HepG2 (cell line): ENCODE data around the gene NFIL3. TPM values are rescaled to one million over a fixed set of nuclear protein-coding genes. Genes with fewer than 3 reads are reported as not detected.

ENCODE experiments used
- ELF1 ChIP-seq: sonication (generic); formaldehyde crosslinking; IDR thresholded peaks from 2 replicates; pipeline ENCODE4 v1.4.0; 2020; ENCODE audit warnings: missing genetic modification reagents
- ESRRA ChIP-seq: sonication (generic); formaldehyde crosslinking; IDR thresholded peaks from 2 replicates; pipeline ENCODE4 v1.5.1; 2020; ENCODE audit warnings: mild to moderate bottlenecking, low read depth, missing genetic modification reagents
- FOSL1 ChIP-seq: sonication (generic); formaldehyde crosslinking; IDR thresholded peaks from 2 replicates; pipeline ENCODE4 v1.9.0; 2021; ENCODE audit warnings: missing genetic modification reagents, borderline replicate concordance
- FOXM1 ChIP-seq: sonication (generic); formaldehyde crosslinking; IDR thresholded peaks from 2 replicates; pipeline ENCODE4 v1.5.0; 2020; ENCODE audit warnings: missing genetic modification reagents
- FOXP1 ChIP-seq, 2 experiments: fragments of 450-650 bp in 1 of 2; IDR thresholded peaks; 2 replicates each; pipeline ENCODE4 v1.6.1; 2017 to 2018; ENCODE audit warnings: antibody characterized with exemption in 1 of 2
- IRX3 ChIP-seq: sonication (generic); formaldehyde crosslinking; IDR thresholded peaks from 2 replicates; pipeline ENCODE4 v1.8.1; 2023; ENCODE audit warnings: mild to moderate bottlenecking, low read depth, missing genetic modification reagents, borderline replicate concordance
- JUNB ChIP-seq: sonication (generic); formaldehyde crosslinking; IDR thresholded peaks from 2 replicates; pipeline ENCODE4 v1.8.0; 2022; ENCODE audit warnings: missing genetic modification reagents, mild to moderate bottlenecking, borderline replicate concordance
- PITX1 ChIP-seq: sonication (generic); formaldehyde crosslinking; IDR thresholded peaks from 2 replicates; pipeline ENCODE4 v1.5.1; 2020; ENCODE audit warnings: mild to moderate bottlenecking, missing genetic modification reagents
- PRMT3 ChIP-seq: sonication (generic); formaldehyde crosslinking; IDR thresholded peaks from 2 replicates; pipeline ENCODE4 v1.8.1; 2022; ENCODE audit warnings: low read depth, mild to moderate bottlenecking, moderate library complexity, missing genetic modification reagents, borderline replicate concordance
- RAD51 ChIP-seq: fragments of 450-650 bp; IDR thresholded peaks from 2 replicates; pipeline ENCODE4 v1.6.1; 2016; ENCODE audit warnings: borderline replicate concordance
- RBFOX2 ChIP-seq: fragments of 200-400 bp; formaldehyde crosslinking; IDR thresholded peaks from 2 replicates; pipeline ENCODE4 v1.6.1; 2017; ENCODE audit warnings: low read depth, mild to moderate bottlenecking, low read length
- SETDB1 ChIP-seq: sonication (generic); formaldehyde crosslinking; IDR thresholded peaks from 2 replicates; pipeline ENCODE4 v1.5.1; 2020; ENCODE audit warnings: missing genetic modification reagents, mild to moderate bottlenecking, borderline replicate concordance
- SNRNP70 ChIP-seq: fragments of 200-400 bp; formaldehyde crosslinking; IDR thresholded peaks from 2 replicates; pipeline ENCODE4 v1.6.1; 2017; ENCODE audit warnings: mild to moderate bottlenecking, low read depth, low read length, moderate library complexity
- STAG1 ChIP-seq: sonication (generic); formaldehyde crosslinking; IDR thresholded peaks from 2 replicates; pipeline ENCODE4 v1.4.0; 2020; ENCODE audit warnings: missing genetic modification reagents
- ZBTB21 ChIP-seq: sonication (generic); formaldehyde crosslinking; IDR thresholded peaks from 2 replicates; pipeline ENCODE4 v1.4.0; 2020; ENCODE audit warnings: missing genetic modification reagents
- ZNF124 ChIP-seq: sonication (generic); formaldehyde crosslinking; IDR thresholded peaks from 2 replicates; pipeline ENCODE4 v1.4.0; 2020; ENCODE audit warnings: missing genetic modification reagents
- ZNF30 ChIP-seq: sonication (generic); formaldehyde crosslinking; IDR thresholded peaks from 2 replicates; pipeline ENCODE4 v1.5.0; 2020; ENCODE audit warnings: mild to moderate bottlenecking, missing genetic modification reagents
- ZNF350 ChIP-seq: sonication (generic); formaldehyde crosslinking; IDR thresholded peaks from 2 replicates; pipeline ENCODE4 v1.4.0; 2020; ENCODE audit warnings: mild to moderate bottlenecking, low read depth, missing genetic modification reagents, borderline replicate concordance
- ZNF484 ChIP-seq: sonication (generic); formaldehyde crosslinking; IDR thresholded peaks from 2 replicates; pipeline ENCODE4 v1.5.1; 2020; ENCODE audit warnings: mild to moderate bottlenecking, low read depth, missing genetic modification reagents, borderline replicate concordance
- ZNF616 ChIP-seq: sonication (generic); formaldehyde crosslinking; IDR thresholded peaks from 2 replicates; pipeline ENCODE4 v1.5.0; 2020; ENCODE audit warnings: low read depth, mild to moderate bottlenecking, missing genetic modification reagents
- ZNF703 ChIP-seq: sonication (generic); formaldehyde crosslinking; IDR thresholded peaks from 2 replicates; pipeline ENCODE4 v1.5.1; 2020; ENCODE audit warnings: missing genetic modification reagents, mild to moderate bottlenecking, moderate library complexity, borderline replicate concordance
- ZNF747 ChIP-seq: sonication (generic); formaldehyde crosslinking; IDR thresholded peaks from 2 replicates; pipeline ENCODE4 v1.8.1; 2023; ENCODE audit warnings: missing genetic modification reagents, mild to moderate bottlenecking, borderline replicate concordance
- ZNF766 ChIP-seq: sonication (generic); formaldehyde crosslinking; IDR thresholded peaks from 2 replicates; pipeline ENCODE4 v1.5.0; 2020; ENCODE audit warnings: missing genetic modification reagents, borderline replicate concordance
- polyA plus RNA-seq, 8 experiments: library from polyadenylated mRNA; depleted of rRNA in 3 of 8; stranded (reverse) in 7 of 8; unstranded in 1 of 8; fragments of >200 nt; fragmentation: Illumina TruSeq in 4 of 8; extraction: Trizol in 4 of 8; gene quantifications; 2 replicates each; pipeline versions ENCODE4 v1.2.1 to v1.2.3, GENCODE V29; 2011 to 2016; ENCODE audit warnings: low read depth in 4 of 8, missing spikeins in 1 of 8, mixed read lengths in 1 of 8; ENCODE audit not compliant: insufficient read depth in 1 of 8
- total RNA-seq, 5 experiments: library from RNA; depleted of rRNA; stranded (reverse); fragments of >200 nt; fragmentation: Illumina TruSeq; extraction: Trizol; gene quantifications; 2 replicates each; pipeline ENCODE4 v1.2.3, GENCODE V29; 2016; ENCODE audit warnings: low read depth in 1 of 5
- TF ChIP-seq, protein P1 (sequence below): sonication (generic); formaldehyde crosslinking; IDR thresholded peaks from 2 replicates; pipeline ENCODE4 v1.5.0; 2020; ENCODE audit warnings: mild to moderate bottlenecking, low read depth, missing genetic modification reagents, borderline replicate concordance
- TF ChIP-seq, protein P2 (sequence below): IDR thresholded peaks from 2 replicates; pipeline ENCODE4 v1.6.1; 2018; ENCODE audit warnings: missing genetic modification reagents
- TF ChIP-seq, protein P3 (sequence below): sonication (generic); formaldehyde crosslinking; IDR thresholded peaks from 2 replicates; pipeline ENCODE4 v1.8.0; 2022; ENCODE audit warnings: low read depth, missing genetic modification reagents
- TF ChIP-seq, protein P4 (sequence below): sonication (generic); formaldehyde crosslinking; IDR thresholded peaks from 2 replicates; pipeline ENCODE4 v1.4.0; 2020; ENCODE audit warnings: mild to moderate bottlenecking, missing genetic modification reagents
- TF ChIP-seq, protein P5 (sequence below): sonication (generic); formaldehyde crosslinking; IDR thresholded peaks from 2 replicates; pipeline ENCODE4 v1.9.0; 2021; ENCODE audit warnings: missing genetic modification reagents, borderline replicate concordance

The NFIL3 gene
- total and polyA plus RNA-seq, 2 of the 13 experiments (the other 11 are each of a cell fraction or from before 2014, with no cell fraction given): 46.6 to 54.2 TPM

DNA sequence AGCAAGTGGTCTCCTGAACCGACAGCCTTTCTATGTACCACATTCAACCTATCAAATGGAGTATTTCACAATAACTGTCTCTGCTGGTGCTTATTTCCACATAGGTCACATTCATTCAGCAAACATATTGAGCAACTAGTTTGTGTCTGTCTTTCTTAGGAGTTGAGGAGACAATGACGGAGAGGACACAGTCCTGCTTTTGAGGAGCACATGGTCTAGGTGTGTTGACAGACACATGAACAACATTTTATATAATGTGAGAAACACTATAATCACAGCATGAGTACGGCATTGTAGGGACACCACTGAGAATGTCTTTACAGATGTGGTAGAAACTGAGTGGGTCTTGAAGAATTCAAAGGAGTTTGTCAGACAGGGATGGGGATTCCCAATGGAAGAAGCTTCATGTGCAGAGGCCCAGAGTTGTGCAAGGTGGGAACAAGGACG is 28.5 kb downstream of the NFIL3 start (continued):
- TF ChIP-seq, protein P1, sequence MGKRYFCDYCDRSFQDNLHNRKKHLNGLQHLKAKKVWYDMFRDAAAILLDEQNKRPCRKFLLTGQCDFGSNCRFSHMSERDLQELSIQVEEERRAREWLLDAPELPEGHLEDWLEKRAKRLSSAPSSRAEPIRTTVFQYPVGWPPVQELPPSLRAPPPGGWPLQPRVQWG (CRISPR knock-in tag): no peak
- TF ChIP-seq ZNF30 (CRISPR knock-in tag) (no peak), STAG1 (CRISPR knock-in tag) (peak; percentile 14; the same call in 1 of the 2 replicates), ZNF350 (CRISPR knock-in tag) (no peak), FOSL1 (no peak; the same call in 1 of the 2 replicates), JUNB (CRISPR knock-in tag) (no peak), ESRRA (CRISPR knock-in tag) (peak; percentile 76; the same call in 1 of the 2 replicates), ZBTB21 (no peak), FOXM1 (CRISPR knock-in tag) (no peak), ZNF484 (CRISPR knock-in tag) (no peak), ZNF616 (CRISPR knock-in tag) (no peak), PITX1 (CRISPR knock-in tag) (peak; percentile 69), ELF1 (no peak), ZNF766 (no peak), RBFOX2 (no peak), ZNF747 (CRISPR knock-in tag) (no peak), SETDB1 (no peak), ZNF703 (CRISPR knock-in tag) (no peak), FOXP1 (IDR thresholded peaks at IDR 0.05) (no peak), FOXP1 (CRISPR knock-in tag; IDR thresholded peaks at IDR 0.05) (peak; percentile 95), RAD51 (no peak), SNRNP70 (no peak), ZNF124 (CRISPR knock-in tag) (0 out of 2 replicates have a peak, but pooled peaks have one; percentile 67), IRX3 (no peak), PRMT3 (CRISPR knock-in tag) (no peak)
- TF ChIP-seq, protein P2, sequence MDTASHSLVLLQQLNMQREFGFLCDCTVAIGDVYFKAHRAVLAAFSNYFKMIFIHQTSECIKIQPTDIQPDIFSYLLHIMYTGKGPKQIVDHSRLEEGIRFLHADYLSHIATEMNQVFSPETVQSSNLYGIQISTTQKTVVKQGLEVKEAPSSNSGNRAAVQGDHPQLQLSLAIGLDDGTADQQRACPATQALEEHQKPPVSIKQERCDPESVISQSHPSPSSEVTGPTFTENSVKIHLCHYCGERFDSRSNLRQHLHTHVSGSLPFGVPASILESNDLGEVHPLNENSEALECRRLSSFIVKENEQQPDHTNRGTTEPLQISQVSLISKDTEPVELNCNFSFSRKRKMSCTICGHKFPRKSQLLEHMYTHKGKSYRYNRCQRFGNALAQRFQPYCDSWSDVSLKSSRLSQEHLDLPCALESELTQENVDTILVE: peak; percentile 81; the same call in 1 of the 2 replicates
- TF ChIP-seq, protein P3, sequence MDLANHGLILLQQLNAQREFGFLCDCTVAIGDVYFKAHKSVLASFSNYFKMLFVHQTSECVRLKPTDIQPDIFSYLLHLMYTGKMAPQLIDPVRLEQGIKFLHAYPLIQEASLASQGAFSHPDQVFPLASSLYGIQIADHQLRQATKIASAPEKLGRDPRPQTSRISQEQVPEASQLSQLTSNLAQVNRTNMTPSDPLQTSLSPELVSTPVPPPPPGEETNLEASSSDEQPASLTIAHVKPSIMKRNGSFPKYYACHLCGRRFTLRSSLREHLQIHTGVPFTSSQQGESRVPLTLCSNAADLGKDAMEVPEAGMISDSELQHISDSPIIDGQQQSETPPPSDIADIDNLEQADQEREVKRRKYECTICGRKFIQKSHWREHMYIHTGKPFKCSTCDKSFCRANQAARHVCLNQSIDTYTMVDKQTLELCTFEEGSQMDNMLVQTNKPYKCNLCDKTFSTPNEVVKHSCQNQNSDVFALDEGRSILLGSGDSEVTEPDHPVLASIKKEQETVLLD (CRISPR knock-in tag): no peak
- TF ChIP-seq, protein P4, sequence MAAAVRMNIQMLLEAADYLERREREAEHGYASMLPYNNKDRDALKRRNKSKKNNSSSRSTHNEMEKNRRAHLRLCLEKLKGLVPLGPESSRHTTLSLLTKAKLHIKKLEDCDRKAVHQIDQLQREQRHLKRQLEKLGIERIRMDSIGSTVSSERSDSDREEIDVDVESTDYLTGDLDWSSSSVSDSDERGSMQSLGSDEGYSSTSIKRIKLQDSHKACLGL (CRISPR knock-in tag): no peak
- TF ChIP-seq, protein P5, sequence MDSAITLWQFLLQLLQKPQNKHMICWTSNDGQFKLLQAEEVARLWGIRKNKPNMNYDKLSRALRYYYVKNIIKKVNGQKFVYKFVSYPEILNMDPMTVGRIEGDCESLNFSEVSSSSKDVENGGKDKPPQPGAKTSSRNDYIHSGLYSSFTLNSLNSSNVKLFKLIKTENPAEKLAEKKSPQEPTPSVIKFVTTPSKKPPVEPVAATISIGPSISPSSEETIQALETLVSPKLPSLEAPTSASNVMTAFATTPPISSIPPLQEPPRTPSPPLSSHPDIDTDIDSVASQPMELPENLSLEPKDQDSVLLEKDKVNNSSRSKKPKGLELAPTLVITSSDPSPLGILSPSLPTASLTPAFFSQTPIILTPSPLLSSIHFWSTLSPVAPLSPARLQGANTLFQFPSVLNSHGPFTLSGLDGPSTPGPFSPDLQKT: no peak
